Panc1 (cell line): ENCODE data around the gene ARHGEF12.

Experiments used
- CTCF ChIP-seq: fragments of 450-650 bp; IDR thresholded peaks from 2 replicates; pipeline ENCODE4 v1.5.1; 2017; ENCODE audit warnings: mild to moderate bottlenecking
- POLR2AphosphoS5 ChIP-seq: IDR thresholded peaks from 2 replicates; pipeline ENCODE4 v1.6.1; 2012; ENCODE audit warnings: mild to moderate bottlenecking, low read depth, low read length, moderate library complexity
- REST ChIP-seq, 2 experiments: IDR thresholded peaks; 2 replicates each; pipeline ENCODE4 v1.6.1; 2011 to 2012; ENCODE audit warnings: low read depth in 2 of 2, control low read depth in 1 of 2, low read length in 1 of 2, mild to moderate bottlenecking in 1 of 2, moderate library complexity in 1 of 2; ENCODE audit not compliant: insufficient read depth in 1 of 2
- SIN3A ChIP-seq: IDR thresholded peaks from 2 replicates; pipeline ENCODE4 v1.6.1; 2012; ENCODE audit warnings: low read depth, mild to moderate bottlenecking, low read length, moderate library complexity, borderline replicate concordance; ENCODE audit not compliant: insufficient read depth
- TCF7L2 ChIP-seq: IDR thresholded peaks from 2 replicates; pipeline ENCODE4 v1.6.1; 2011; ENCODE audit warnings: mild to moderate bottlenecking, low read depth, low read length, inconsistent platforms

DNA sequence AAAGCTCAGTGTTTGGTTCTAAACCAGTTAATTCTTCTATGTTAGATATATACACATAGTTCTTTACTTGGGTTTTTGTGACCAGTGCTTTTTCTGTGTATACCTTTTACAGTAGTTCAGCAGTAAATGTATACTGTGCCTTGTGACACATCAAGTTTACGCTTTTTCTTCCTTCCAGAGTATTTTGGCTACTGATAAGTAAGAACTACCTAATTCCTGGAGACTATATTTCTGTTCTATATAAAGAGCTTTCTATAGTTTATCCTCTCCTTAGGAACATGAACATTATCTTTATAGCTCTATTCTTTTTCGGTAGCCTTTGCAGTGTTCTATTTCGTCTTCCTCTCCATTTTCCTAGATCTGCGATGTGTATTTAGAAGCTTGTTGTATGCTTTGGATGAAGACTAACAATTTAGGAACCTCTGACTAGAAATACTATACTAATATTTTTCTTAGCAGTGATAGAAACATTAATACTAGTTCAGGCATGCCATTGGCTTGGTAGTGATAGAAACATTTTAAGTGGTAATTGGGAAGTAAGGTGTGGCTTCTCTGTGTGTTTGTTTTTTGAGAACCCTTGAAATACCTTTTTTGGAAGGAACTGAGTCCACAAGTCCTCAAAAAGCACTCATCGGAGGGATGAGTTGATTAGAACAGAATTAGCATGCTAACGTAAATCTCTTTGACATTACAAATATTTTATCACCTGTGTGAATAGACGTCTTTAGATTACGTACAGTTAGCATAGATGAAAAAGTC is 74.6 kb downstream of the ARHGEF12 start:
- TF ChIP-seq REST (IDR thresholded peaks at IDR 0.05; ENCODE audit: insufficient read depth in 1 of 2, low read depth in 2 of 2, low read length in 1 of 2): no peak
- no peak for TF ChIP-seq CTCF
- TF ChIP-seq POLR2AphosphoS5: no peak
- no peak for TF ChIP-seq SIN3A
- no peak for TF ChIP-seq TCF7L2
